LNCaP clone FGC (cell line): ENCODE results near the gene ANG.

Source experiments
- DNase-seq: peaks from one replicate; pipeline ENCODE4 v3.0.0-alpha.2; 2011; ENCODE audit warnings: low read depth
- H3K4me3 ChIP-seq: 2 replicates; pipeline ENCODE4 v1.5.1; 2011; ENCODE audit warnings: mild to moderate bottlenecking, low read depth, low read length, control low read depth
- TF ChIP-seq, protein P1 (sequence below): IDR thresholded peaks from 2 replicates; pipeline ENCODE4 v1.5.1; 2012; ENCODE audit warnings: mild to moderate bottlenecking; ENCODE audit not compliant: control insufficient read depth, insufficient read depth; ENCODE audit errors: extremely low read depth

Gene ANG

DNA sequence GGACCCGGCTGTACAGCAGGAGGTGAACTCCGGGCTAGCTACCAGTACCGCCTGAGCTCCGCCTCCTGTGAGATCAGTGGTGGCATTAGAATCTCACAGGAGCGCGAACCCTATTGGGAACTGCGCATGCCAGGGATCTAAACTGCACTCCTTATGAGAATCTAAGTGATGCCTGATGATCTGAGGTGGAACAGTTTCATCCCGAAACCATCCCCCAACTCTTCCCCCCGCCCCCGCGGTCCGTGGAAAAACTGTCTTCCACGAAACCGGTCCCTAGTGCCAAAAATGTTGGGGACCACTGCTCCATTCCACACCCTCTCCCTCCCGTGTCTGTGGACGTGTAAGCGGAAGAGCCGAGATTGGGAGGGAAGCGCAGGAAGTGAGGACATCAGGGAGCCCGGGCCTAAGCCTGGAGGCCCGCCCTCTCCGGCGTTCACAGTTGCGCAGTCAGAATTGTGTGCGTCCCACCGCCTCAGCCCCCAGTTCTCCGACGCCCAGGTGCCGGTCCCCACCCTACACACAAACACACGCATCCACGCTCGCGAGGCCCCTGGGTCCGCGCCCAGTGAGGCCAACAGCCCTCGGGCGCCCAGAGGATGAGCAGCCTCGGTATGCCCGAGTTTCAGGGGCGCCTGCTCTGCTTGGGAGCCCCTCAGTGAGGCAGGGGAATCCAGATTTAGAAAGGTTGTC, 6.0 kb upstream of the ANG start:
- peak overlapping the region; percentile 79 for H3K4me3 ChIP-seq
- peak; percentile 85 for DNase-seq

DNA sequence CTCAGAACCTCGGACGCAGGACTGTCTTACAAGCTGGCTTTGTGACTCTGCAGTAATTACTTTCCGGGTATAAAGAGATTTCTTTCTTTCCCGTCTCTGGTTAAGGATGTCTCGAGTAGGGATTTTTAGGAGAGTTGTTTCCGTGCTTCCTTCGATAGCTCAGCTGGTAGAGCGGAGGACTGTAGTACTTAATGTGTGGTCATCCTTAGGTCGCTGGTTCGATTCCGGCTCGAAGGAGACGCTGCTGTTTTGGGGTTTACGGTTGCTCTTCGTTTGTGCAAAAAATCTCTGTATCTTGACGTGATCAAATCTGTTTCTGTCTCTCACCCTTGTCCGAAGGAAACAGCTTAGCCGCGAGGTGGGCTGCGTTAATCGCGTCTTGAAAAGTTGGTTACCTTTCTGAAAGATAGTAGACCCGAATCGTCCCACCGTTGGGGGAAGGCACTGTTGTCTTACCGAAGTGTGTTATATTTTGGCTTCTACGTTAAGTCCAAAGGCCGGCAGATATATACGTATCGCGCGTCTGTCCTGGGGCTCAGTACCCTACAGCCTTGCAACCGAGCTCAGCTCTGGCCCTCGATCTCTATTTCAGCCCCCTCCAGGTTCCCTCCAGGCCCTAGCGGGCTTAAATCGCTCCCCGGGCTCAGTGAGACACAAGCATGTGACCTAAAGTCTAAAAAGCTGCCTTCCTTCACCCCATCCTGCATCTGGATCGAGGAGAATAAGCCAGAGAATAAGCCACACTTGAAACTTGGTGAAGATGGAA, 5.3 kb upstream of the ANG start:
- peak; percentile 79 for DNase-seq
- TF ChIP-seq, protein P1, sequence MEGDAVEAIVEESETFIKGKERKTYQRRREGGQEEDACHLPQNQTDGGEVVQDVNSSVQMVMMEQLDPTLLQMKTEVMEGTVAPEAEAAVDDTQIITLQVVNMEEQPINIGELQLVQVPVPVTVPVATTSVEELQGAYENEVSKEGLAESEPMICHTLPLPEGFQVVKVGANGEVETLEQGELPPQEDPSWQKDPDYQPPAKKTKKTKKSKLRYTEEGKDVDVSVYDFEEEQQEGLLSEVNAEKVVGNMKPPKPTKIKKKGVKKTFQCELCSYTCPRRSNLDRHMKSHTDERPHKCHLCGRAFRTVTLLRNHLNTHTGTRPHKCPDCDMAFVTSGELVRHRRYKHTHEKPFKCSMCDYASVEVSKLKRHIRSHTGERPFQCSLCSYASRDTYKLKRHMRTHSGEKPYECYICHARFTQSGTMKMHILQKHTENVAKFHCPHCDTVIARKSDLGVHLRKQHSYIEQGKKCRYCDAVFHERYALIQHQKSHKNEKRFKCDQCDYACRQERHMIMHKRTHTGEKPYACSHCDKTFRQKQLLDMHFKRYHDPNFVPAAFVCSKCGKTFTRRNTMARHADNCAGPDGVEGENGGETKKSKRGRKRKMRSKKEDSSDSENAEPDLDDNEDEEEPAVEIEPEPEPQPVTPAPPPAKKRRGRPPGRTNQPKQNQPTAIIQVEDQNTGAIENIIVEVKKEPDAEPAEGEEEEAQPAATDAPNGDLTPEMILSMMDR: no peak
- peak overlapping the region; percentile 79 for H3K4me3 ChIP-seq

More for the DNA sequence above, 6.0 kb upstream of the ANG start:
- TF ChIP-seq, protein P1: no peak

DNA sequence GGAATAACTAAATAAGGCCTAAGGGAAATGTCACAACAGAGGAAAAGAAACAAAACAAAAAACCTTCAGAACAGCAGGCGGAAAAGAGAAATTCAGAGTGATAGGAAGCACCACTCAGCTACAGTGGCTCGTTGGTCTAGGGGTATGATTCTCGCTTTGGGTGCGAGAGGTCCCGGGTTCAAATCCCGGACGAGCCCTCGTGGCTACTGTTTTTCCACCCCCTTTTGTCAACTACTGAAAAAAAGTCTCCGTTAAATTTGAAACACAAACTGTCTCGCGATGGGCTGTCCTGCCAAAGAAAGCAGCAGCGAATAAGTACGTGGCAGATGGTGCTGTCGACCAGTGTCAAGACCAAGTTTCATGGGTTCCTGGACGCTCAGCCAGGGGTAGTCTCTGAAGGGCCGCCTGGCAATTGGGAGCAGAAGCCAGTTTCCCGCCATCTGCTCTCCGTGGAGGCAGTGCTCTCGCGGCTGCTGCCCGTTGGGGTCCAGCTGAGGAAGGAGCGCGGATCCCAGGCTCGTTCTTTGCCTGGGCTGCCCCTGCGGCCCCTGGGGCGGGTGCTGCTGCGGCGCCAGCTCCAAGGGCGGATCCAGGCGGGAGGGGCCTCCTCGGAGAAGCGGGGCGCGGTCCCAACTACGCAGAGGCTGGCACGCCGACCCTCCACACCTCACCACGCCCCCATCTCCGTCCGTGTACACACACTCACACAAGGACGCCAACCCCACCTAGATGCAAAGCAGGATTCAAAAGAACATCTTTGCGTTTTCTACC, 4.5 kb upstream of the ANG start, which contains the start of gene RNASE4:
Gene RNASE4, plus strand, starts transcription at position 670 of the 771 bp plus-strand sequence. CDS start 14,812 bp downstream, outside the sequence.
- TF ChIP-seq, protein P1: no peak
- peak; percentile 74 for DNase-seq

DNA sequence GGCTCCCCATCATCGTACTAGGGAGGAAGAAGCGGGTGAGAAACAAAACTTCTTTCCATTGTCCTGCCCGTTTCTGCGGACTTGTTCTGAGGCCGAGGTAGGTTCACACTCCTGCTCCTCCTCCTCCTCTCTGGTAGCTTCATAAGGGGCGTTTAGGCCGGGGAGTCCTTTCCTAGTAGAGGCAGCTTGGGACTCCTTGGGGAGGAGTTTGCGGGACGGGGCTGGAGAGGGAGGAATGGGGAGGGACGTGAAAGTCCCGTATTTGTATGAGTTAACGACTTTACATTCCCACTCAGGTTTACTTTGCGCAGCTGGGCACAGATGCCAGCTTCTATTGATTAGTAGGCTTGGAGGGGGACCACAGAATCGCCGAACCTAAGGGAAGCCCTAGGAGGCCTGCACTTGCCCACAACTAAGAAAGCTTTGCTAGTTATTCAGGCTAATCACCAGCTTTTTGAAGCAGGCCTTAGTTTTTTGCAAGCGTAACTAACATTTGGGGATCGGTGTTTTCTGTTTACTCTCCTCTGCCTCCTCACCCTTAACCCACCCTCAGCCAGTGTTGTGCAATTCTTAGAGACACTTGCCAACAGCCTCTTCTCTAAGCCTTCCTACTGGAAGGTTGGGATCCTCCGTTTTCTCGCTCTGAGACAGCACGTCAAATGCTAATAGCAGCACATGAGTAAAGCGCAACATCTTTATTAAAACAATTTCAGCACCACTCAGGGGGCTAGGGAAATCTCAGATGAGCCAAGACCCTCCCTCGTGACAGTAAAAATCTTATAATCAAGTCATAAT, 3.7 kb upstream of the ANG start:
- H3K4me3 ChIP-seq: peak overlapping the region; percentile 79
- TF ChIP-seq, protein P1: no peak
- DNase-seq: no peak

More for the DNA sequence above, 4.5 kb upstream of the ANG start, which contains the start of gene RNASE4:
- peak within 1 kb of the TSS; percentile 79 for H3K4me3 ChIP-seq

DNA sequence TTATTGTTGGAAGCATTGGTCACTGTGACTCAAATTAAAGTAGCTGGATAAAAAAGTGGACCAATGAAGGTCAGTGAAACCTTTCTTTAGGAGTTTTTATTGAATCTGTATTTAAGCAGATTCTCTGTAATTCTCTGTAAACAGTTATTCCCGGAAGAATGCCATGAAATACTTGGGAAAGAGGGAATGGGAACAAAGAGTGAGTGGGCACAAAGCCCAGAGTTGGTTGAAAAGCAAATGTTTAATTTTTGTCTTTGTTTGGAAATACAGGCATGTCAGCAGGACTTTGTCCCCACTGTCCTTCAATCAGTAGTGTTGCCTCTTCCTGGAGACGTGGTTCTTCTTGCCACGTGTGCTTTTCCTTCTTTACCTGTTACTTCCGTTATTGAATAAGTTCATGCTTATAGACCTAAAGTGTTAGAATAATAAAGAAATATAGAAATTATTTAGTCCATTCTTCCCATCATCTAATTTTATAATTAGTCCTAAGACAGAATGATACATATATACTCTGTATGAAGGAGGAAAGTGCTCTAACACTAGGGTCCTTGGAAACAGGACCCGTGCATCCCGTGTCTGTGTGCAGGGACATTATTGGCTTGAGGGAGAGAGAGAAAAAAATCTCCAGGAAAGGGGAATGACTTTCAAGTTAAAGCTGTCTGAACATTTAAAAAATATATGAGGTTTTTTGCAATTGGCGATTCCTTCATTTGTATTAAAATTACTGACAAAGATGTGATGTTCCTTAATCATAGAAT, 2.0 kb upstream of the ANG start:
- peak; percentile 72 for DNase-seq
- peak overlapping the region; percentile 24; the same call in 1 of the 2 replicates for H3K4me3 ChIP-seq
- TF ChIP-seq, protein P1: no peak
